Activated T-helper 9 cell treated with anti-CD3 and anti-CD28 coated beads, Interleukin-2, amount 50 U/mL, for 16 hours (primary cell): ENCODE results near the gene TCP11X2.
"Not testable (repeated sequence)": the region's sequence is repeated elsewhere in the genome, so short reads cannot be mapped to it uniquely, and the experiment has no call there.

Source experiments
- DNase-seq: peaks from one replicate; pipeline ENCODE4 v3.0.0-alpha.2; 2020; ENCODE audit warnings: low read depth

The TCP11X2 gene

DNA sequence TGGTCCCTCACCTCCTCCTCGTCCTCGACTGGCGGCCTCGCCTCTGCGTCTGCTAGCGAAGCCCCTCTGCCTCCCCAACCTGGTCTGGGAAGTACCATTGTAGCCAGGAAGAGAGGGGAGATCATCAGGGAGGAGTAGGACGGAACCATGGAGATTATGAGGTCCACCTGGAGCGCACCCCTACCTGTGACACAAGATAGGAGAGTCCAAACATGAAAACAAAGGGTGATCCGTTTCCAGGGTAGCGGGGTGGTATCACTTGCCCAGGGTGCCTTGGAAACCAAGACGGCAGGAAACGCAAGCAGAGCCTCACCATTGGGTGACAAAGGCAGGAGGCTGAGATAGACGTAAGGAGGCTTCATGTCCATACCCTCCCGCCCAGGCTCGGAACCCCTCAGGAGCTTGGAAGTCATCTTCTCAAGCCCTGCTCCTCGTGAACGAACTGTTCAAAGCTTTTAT lies at the start of gene TCP11X2:
Gene TCP11X2, minus strand, starts transcription at position 51 of the 459 bp plus-strand sequence.
- DNase-seq, result not testable (repeated sequence)

GRCh38 chrX:102517326-102517725 lies 45.7 kb upstream of the TCP11X2 start:
- no peak for DNase-seq

- peak; percentile 24 for DNase-seq
Observed at GRCh38 chrX:102515975-102516941, 44.6 kb upstream of the TCP11X2 start, which contains the start of gene TMSB15A. Gene TMSB15A (minus strand): TSS chrX:102516739.

GRCh38 chrX:102514536-102514935 lies 42.9 kb upstream of the TCP11X2 start:
- no peak for DNase-seq

GRCh38 chrX:102498732-102499131 lies 27.1 kb upstream of the TCP11X2 start:
- DNase-seq, result no peak

GRCh38 chrX:102491766-102492165 lies 20.2 kb upstream of the TCP11X2 start:
- no peak for DNase-seq

DNA sequence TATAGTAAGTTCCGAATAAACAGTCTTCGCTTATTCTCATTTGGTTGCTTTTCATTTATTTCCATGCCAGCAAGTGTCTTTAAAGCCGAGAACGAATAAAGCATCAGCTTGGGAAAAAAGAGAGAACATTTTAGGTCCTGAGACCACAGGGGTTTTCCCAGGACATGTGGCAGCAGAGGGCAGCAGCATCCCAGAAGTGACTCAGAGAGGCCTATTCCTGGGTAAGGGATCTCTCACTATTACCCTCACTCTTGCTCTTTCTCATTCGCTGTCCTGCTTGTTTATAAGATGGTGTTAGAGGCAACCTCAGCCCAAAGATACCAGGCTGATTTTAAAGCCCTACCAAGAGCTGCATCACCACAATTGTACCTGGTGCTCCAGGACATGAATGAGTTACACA lies 7.2 kb upstream of the TCP11X2 start:
- not testable (repeated sequence) for DNase-seq

DNA sequence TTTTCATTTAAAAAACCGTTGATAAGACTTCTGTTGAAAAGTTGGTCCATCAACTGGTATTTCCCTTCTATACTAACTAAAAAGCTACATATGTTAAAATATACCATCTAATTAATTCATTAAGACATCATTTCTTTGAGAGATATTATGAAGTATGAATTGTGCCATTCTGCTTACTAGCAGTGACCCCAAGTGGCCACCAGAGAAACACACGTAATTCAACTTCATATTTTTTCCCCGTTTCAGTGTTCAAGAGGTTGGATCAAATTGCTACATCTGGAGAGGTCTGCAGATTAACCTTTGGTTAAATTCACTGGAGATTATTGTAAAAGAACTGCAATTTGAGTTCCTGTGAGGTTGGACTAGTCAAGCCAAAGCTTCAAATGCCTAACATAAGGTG lies 1.4 kb downstream of the TCP11X2 start:
- DNase-seq, result not testable (repeated sequence)

- not testable (repeated sequence) for DNase-seq
Observed at GRCh38 chrX:102458615-102459014, 13.0 kb downstream of the TCP11X2 start.

GRCh38 chrX:102439908-102440307 lies 31.7 kb downstream of the TCP11X2 start, which contains the start of gene NXF2B:
Gene NXF2B (minus strand): TSS chrX:102440008. CDS start chrX:102380036, 59,972 bp downstream.
- not testable (repeated sequence) for DNase-seq

- DNase-seq, result not testable (repeated sequence)
Observed at GRCh38 chrX:102414493-102414892, 57.1 kb downstream of the TCP11X2 start.
